Adrenal gland (tissue), 5 donors: ENCODE data around the gene TBC1D13.

Experiments
- POLR2A ChIP-seq, 2 donors: fragments of 450-650 bp; IDR thresholded peaks; one replicate each; pipeline ENCODE4 v1.6.1; 2017; ENCODE audit warnings: antibody characterized with exemption in 2 of 2, mild to moderate bottlenecking in 2 of 2, moderate library complexity in 1 of 2
- TF ChIP-seq, protein P1 (sequence below), 6 experiments: fragments of 450-650 bp in 4 of 6; fragments of 200-600 bp in 2 of 6; sonication (generic) in 1 of 6; IDR thresholded peaks; 1 replicate in 5 of 6; 2 replicates in 1 of 6; pipeline versions ENCODE4 v1.5.1 to v1.8.0; 2016 to 2021; ENCODE audit warnings: antibody characterized with exemption in 6 of 6, mild to moderate bottlenecking in 2 of 6, moderate library complexity in 1 of 6
- donor health status: DM: no; HTN: no; CAD: no.

DNA sequence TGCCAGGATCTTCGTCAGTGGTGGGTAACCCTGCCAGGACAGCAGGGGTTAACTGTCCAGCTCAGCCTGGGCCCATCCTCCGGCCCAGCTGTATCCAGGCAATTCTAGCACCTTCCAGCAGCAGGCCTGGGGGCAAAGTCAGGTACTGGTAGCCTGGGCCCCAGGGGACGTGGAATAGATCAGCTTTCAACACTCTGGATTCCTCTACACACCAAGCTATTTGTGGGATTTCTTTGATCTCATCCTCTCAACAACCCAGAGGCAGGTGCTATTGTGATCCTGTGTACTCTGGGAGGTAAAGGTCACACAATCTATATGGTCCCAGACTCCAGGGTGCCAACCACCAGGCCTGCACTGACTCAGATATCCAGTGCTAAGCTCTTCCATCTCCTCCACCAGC, 51.3 kb downstream of the TBC1D13 start:
- TF ChIP-seq, protein P1, sequence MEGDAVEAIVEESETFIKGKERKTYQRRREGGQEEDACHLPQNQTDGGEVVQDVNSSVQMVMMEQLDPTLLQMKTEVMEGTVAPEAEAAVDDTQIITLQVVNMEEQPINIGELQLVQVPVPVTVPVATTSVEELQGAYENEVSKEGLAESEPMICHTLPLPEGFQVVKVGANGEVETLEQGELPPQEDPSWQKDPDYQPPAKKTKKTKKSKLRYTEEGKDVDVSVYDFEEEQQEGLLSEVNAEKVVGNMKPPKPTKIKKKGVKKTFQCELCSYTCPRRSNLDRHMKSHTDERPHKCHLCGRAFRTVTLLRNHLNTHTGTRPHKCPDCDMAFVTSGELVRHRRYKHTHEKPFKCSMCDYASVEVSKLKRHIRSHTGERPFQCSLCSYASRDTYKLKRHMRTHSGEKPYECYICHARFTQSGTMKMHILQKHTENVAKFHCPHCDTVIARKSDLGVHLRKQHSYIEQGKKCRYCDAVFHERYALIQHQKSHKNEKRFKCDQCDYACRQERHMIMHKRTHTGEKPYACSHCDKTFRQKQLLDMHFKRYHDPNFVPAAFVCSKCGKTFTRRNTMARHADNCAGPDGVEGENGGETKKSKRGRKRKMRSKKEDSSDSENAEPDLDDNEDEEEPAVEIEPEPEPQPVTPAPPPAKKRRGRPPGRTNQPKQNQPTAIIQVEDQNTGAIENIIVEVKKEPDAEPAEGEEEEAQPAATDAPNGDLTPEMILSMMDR (IDR thresholded peaks at IDR 0.05): no peak
- TF ChIP-seq POLR2A (IDR thresholded peaks at IDR 0.05): no peak
